ENCODE results near the gene CFAP52.

- TF ChIP-seq CTCF (IDR thresholded peaks at IDR 0.05 in 2 of 3, conservative IDR thresholded peaks at IDR 0.05 in 1 of 3; ENCODE audit: borderline replicate concordance in 1 of 3, insufficient read depth in 1 of 3, low read depth in 2 of 3, low read length in 2 of 3) (no peak), EGR1 (IDR thresholded peaks at IDR 0.05; ENCODE audit: low read depth) (no peak), REST (IDR thresholded peaks at IDR 0.05; ENCODE audit: low read depth) (no peak), POLR2A (IDR thresholded peaks at IDR 0.05; ENCODE audit: borderline replicate concordance, extremely low read depth, insufficient read depth, insufficient read length) (no peak), ZFX (IDR thresholded peaks at IDR 0.05) (no peak), FOSL1 (IDR thresholded peaks at IDR 0.05; ENCODE audit: low read depth) (no peak), MAX (IDR thresholded peaks at IDR 0.05) (no peak), SRF (IDR thresholded peaks at IDR 0.05; ENCODE audit: low read depth) (no peak), CBX3 (IDR thresholded peaks at IDR 0.05; ENCODE audit: low read depth) (no peak)
Measured at GRCh38 chr17:9632741-9633140, 56.3 kb downstream of the CFAP52 start.
